ENCODE measurements around the gene PUM2. TPM values are rescaled to one million over a fixed set of nuclear protein-coding genes. Genes with fewer than 3 reads are reported as not detected.

The PUM2 gene
- polyA plus RNA-seq, 1 donor (not counting 4 experiments of a cell fraction or from before 2014, with no cell fraction given) = 47.5 TPM

- Histone ChIP-seq H3K27ac (ENCODE audit: control insufficient read depth, insufficient read depth, low read length) (no peak overlapping the region), H2AFZ (ENCODE audit: control insufficient read depth, low read length) (no peak overlapping the region), H3K36me3 (ENCODE audit: control insufficient read depth in 2 of 2, extremely low read depth in 1 of 2, insufficient read depth in 2 of 2, low read length in 2 of 2) (peaks cover 17 to 43% of the 10 kb centered on the region in 2 experiments), H3K4me3 (ENCODE audit: control insufficient read depth in 2 of 3, extremely low read depth in 1 of 3, insufficient read depth in 2 of 3, low read depth in 1 of 3, low read length in 3 of 3) (no peak overlapping the region), H4K20me1 (ENCODE audit: control insufficient read depth, extremely low read depth, insufficient read depth, low read length) (no peaks in the 10 kb centered on the region), H3K9me1 (ENCODE audit: control insufficient read depth, extremely low read depth, insufficient read depth, low read length) (no peaks in the 10 kb centered on the region), H3K9me3 (ENCODE audit: control insufficient read depth, low read depth, low read length) (no peaks in the 10 kb centered on the region), H3K27me3 (ENCODE audit: control insufficient read depth, extremely low read depth, insufficient read depth, low read length) (no peaks in the 10 kb centered on the region), H3K4me2 (ENCODE audit: control insufficient read depth, extremely low read depth, insufficient read depth, low read depth, low read length) (no peak overlapping the region), H3K9ac (ENCODE audit: control insufficient read depth, extremely low read depth, insufficient read depth, low read length) (no peak overlapping the region), H3K79me2 (ENCODE audit: control insufficient read depth, insufficient read depth, low read length) (no peaks in the 10 kb centered on the region), H3K4me1 (ENCODE audit: control insufficient read depth, extremely low read depth, insufficient read depth, low read length) (no peaks in the 10 kb centered on the region)
- DNase-seq (ENCODE audit: low read depth, low spot score) (no peak), FAIRE-seq (no peak)
- dilution Hi-C loops (cut with MboI; ENCODE audit: extremely low pct_ligation_motif_present, low sequenced_read_pairs) = no loop called here
- TF ChIP-seq, protein P1, sequence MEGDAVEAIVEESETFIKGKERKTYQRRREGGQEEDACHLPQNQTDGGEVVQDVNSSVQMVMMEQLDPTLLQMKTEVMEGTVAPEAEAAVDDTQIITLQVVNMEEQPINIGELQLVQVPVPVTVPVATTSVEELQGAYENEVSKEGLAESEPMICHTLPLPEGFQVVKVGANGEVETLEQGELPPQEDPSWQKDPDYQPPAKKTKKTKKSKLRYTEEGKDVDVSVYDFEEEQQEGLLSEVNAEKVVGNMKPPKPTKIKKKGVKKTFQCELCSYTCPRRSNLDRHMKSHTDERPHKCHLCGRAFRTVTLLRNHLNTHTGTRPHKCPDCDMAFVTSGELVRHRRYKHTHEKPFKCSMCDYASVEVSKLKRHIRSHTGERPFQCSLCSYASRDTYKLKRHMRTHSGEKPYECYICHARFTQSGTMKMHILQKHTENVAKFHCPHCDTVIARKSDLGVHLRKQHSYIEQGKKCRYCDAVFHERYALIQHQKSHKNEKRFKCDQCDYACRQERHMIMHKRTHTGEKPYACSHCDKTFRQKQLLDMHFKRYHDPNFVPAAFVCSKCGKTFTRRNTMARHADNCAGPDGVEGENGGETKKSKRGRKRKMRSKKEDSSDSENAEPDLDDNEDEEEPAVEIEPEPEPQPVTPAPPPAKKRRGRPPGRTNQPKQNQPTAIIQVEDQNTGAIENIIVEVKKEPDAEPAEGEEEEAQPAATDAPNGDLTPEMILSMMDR (optimal IDR thresholded peaks at IDR 0.05 in 1 of 3, IDR thresholded peaks at IDR 0.05 in 1 of 3, conservative IDR thresholded peaks at IDR 0.05 in 1 of 3; ENCODE audit: extremely low read depth in 1 of 3, insufficient read depth in 2 of 3, low read length in 3 of 3) = no peak
- TF ChIP-seq EZH2 (IDR thresholded peaks at IDR 0.05; ENCODE audit: low read length) = no peak
These were observed 100.2 kb downstream of the PUM2 start for GRCh38 chr2:20250436-20250835.

DNA sequence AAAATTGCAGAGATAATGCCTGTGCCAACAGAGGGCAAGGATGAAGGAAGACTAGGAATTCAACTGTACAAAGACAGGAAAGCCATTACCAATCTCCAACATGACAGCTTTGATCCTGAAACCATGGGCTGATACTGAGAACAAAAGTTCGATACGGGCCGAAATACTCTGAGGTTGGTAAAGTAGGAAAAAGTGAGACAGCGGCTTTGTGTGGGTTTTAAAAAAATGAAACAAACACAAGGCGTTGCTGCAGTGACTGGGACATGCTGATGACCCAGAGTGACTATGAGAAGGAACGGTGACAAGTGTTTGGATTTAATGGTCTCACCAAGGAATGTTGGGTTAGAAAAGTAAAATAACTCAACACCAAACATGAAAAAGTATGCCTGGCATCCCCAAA is 101.5 kb downstream of the PUM2 start:
- dilution Hi-C loops (cut with MboI; ENCODE audit: extremely low pct_ligation_motif_present, low sequenced_read_pairs) = no loop called here
- FAIRE-seq = no peak
- no peaks in the 10 kb centered on the region for H3K27me3 ChIP-seq (ENCODE audit: control insufficient read depth, extremely low read depth, insufficient read depth, low read length)

More for the DNA sequence above, 101.5 kb downstream of the PUM2 start:
- no peak overlapping the region for H3K4me3 ChIP-seq (ENCODE audit: control insufficient read depth in 2 of 3, extremely low read depth in 1 of 3, insufficient read depth in 2 of 3, low read depth in 1 of 3, low read length in 3 of 3)
- H3K27ac ChIP-seq (ENCODE audit: control insufficient read depth, insufficient read depth, low read length) = no peak overlapping the region
- H2AFZ ChIP-seq (ENCODE audit: control insufficient read depth, low read length) = no peak overlapping the region
- TF ChIP-seq EZH2 (IDR thresholded peaks at IDR 0.05; ENCODE audit: low read length) = no peak
- TF ChIP-seq, protein P1 (optimal IDR thresholded peaks at IDR 0.05 in 1 of 3, IDR thresholded peaks at IDR 0.05 in 1 of 3, conservative IDR thresholded peaks at IDR 0.05 in 1 of 3; ENCODE audit: extremely low read depth in 1 of 3, insufficient read depth in 2 of 3, low read length in 3 of 3) = no peak
- DNase-seq (ENCODE audit: low read depth, low spot score) = no peak
- H3K4me1 ChIP-seq (ENCODE audit: control insufficient read depth, extremely low read depth, insufficient read depth, low read length) = no peaks in the 10 kb centered on the region
- no peaks in the 10 kb centered on the region for H4K20me1 ChIP-seq (ENCODE audit: control insufficient read depth, extremely low read depth, insufficient read depth, low read length)
- H3K9ac ChIP-seq (ENCODE audit: control insufficient read depth, extremely low read depth, insufficient read depth, low read length) = no peak overlapping the region
- H3K9me1 ChIP-seq (ENCODE audit: control insufficient read depth, extremely low read depth, insufficient read depth, low read length) = no peaks in the 10 kb centered on the region
- H3K9me3 ChIP-seq (ENCODE audit: control insufficient read depth, low read depth, low read length) = no peaks in the 10 kb centered on the region
- no peak overlapping the region for H3K4me2 ChIP-seq (ENCODE audit: control insufficient read depth, extremely low read depth, insufficient read depth, low read depth, low read length)
- no peaks in the 10 kb centered on the region for H3K79me2 ChIP-seq (ENCODE audit: control insufficient read depth, insufficient read depth, low read length)
- peaks cover 16 to 38% of the 10 kb centered on the region in 2 experiments for H3K36me3 ChIP-seq (ENCODE audit: control insufficient read depth in 2 of 2, extremely low read depth in 1 of 2, insufficient read depth in 2 of 2, low read length in 2 of 2)
